ENCODE data around the gene ECPAS. TPM values are rescaled to one million over a fixed set of nuclear protein-coding genes. Genes with fewer than 3 reads are reported as not detected.
"Not testable (repeated sequence)": the region's sequence is repeated elsewhere in the genome, so short reads cannot be mapped to it uniquely, and the experiment has no call there.

Gene ECPAS
- total RNA-seq, 1 experiment from 2014 or later = 122 TPM

DNA sequence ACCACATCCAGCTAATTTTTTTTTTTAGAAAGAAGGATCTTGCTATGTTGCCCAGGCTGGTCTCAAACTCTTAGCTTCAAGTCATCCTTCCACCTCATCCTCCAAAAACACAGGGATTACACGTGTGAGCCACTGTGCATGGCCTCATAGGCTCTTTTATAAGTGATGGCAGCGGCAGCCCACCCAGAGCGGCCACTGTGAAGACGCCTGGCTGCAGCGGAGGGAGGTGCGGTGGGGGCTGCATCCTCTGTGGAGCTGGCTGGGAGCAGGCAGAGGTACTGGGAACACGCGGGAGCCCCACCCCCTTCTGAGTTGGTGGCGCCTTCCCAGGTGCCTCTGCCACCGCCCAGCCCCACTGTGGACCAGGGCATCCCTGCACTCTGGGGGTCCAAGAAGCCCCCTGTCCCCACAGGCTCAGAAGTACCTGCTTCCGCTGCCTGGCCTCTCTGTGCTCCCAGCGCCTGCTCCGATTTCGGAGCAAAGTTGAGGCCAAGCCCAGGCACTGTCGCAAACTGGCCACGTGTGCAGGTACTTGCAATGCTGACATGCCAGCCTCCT lies 16.9 kb upstream of the ECPAS start:
- Mint-ChIP-seq H3K36me3 (no peaks in the 10 kb centered on the region), H3K4me3 (no peak overlapping the region), H3K9me3 (no peaks in the 10 kb centered on the region), H3K4me1 (no peaks in the 10 kb centered on the region), H3K27me3 (ENCODE audit: low read depth) (no peaks in the 10 kb centered on the region), H3K27ac (no peak overlapping the region)
- CTCF ChIA-PET = no interaction called here
- POLR2A ChIA-PET = interaction anchor here (0.6 kb wide), 1 partner anchor 33 kb away, joined by 3 read pairs; no protein-coding TSS in a partner anchor
- DNase-seq (ENCODE audit: low spot score) = no peak
- TF ChIP-seq AR (CRISPR knock-in tag; IDR thresholded peaks at IDR 0.05) (no peak), TCF7 (CRISPR knock-in tag; IDR thresholded peaks at IDR 0.05; ENCODE audit: low read depth) (no peak), JUN (CRISPR knock-in tag; IDR thresholded peaks at IDR 0.05) (no peak), TEAD1 (CRISPR knock-in tag; IDR thresholded peaks at IDR 0.05) (no peak), SP1 (CRISPR knock-in tag; conservative IDR thresholded peaks at IDR 0.05) (no peak), ZNF317 (CRISPR knock-in tag; IDR thresholded peaks at IDR 0.05; ENCODE audit: borderline replicate concordance, low read depth) (no peak), MXD4 (CRISPR knock-in tag; IDR thresholded peaks at IDR 0.05; ENCODE audit: borderline replicate concordance) (no peak), ETV6 (CRISPR knock-in tag; IDR thresholded peaks at IDR 0.05) (no peak), OVOL2 (CRISPR knock-in tag; IDR thresholded peaks at IDR 0.05; ENCODE audit: borderline replicate concordance) (no peak), NFATC4 (CRISPR knock-in tag; IDR thresholded peaks at IDR 0.05) (no peak)
- peak; percentile 41 for ATAC-seq

- H3K4me3 Mint-ChIP-seq; H3K36me3 Mint-ChIP-seq; H3K9me3 Mint-ChIP-seq; CTCF ChIA-PET; POLR2A ChIA-PET; DNase-seq (ENCODE audit: low spot score); H3K27ac Mint-ChIP-seq; H3K27me3 Mint-ChIP-seq (ENCODE audit: low read depth); ATAC-seq; H3K4me1 Mint-ChIP-seq: not testable (repeated sequence)
Measured at GRCh38 chr9:111497196-111497595, 13.0 kb upstream of the ECPAS start.

DNA sequence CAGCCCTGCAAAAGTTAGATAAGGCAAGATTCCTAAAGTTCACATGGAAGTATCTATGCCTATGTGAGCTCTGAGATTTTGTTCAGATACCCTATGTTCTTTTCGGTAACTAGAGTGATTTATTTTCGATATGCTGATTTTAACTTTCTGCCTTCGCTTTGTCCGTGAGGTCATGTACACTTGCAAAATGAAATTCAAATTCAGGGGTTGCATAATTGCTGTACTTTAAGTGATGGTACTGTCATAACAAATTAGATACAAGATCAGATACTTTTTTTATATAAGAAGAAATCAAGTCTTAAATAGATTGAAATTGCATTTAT lies 350 bp upstream of the ECPAS start:
- Mint-ChIP-seq H3K36me3 (no peaks in the 10 kb centered on the region), H3K4me3 (peak overlapping the region; percentile 85), H3K4me1 (peaks cover 29% of the 10 kb centered on the region), H3K9me3 (0 out of 2 replicates have a peak, but pooled peaks cover 3% of the 10 kb centered on the region), H3K27ac (peak overlapping the region; percentile 96), H3K27me3 (ENCODE audit: low read depth) (no peaks in the 10 kb centered on the region)
- ChIA-PET POLR2A (no interaction called here), CTCF (no interaction called here)
- no peak for TF ChIP-seq SMAD3 (CRISPR knock-in tag; IDR thresholded peaks at IDR 0.05; ENCODE audit: borderline replicate concordance)
- peak; percentile 56 for TF ChIP-seq HMGXB4 (CRISPR knock-in tag; IDR thresholded peaks at IDR 0.05)
- DNase-seq (ENCODE audit: low spot score) (no peak), ATAC-seq (no peak)

- no peak overlapping the region for H3K27ac Mint-ChIP-seq
- H3K9me3 Mint-ChIP-seq = 0 out of 2 replicates have a peak, but pooled peaks cover 3% of the 10 kb centered on the region
- no peaks in the 10 kb centered on the region for H3K27me3 Mint-ChIP-seq (ENCODE audit: low read depth)
- H3K36me3 Mint-ChIP-seq = no peaks in the 10 kb centered on the region
- ChIA-PET CTCF (interaction anchor here (0.6 kb wide), 1 partner anchor 131 kb away, joined by 4 read pairs; no protein-coding TSS in a partner anchor), POLR2A (interaction anchor here (1.0 to 1.5 kb wide), 3 partner anchors 33 to 46 kb away, joined by 3 to 7 read pairs (median 3); partner anchors contain the start of gene ZNF483)
- TF ChIP-seq PRRX2 (CRISPR knock-in tag; IDR thresholded peaks at IDR 0.05) (no peak), GRHL2 (CRISPR knock-in tag; IDR thresholded peaks at IDR 0.05; ENCODE audit: insufficient replicate concordance, severe bottlenecking) (no peak), KAT7 (CRISPR knock-in tag; IDR thresholded peaks at IDR 0.05; ENCODE audit: borderline replicate concordance) (peak; percentile 10; the same call in 1 of the 2 replicates), ZNF121 (CRISPR knock-in tag; IDR thresholded peaks at IDR 0.05) (no peak), CREM (CRISPR knock-in tag; IDR thresholded peaks at IDR 0.05) (0 out of 2 replicates have a peak, but pooled peaks have one; percentile 0), MLX (CRISPR knock-in tag; IDR thresholded peaks at IDR 0.05) (no peak), NFE2L1 (CRISPR knock-in tag; IDR thresholded peaks at IDR 0.05) (no peak), NFATC4 (CRISPR knock-in tag; IDR thresholded peaks at IDR 0.05) (no peak), FOXP1 (CRISPR knock-in tag; IDR thresholded peaks at IDR 0.05; ENCODE audit: borderline replicate concordance) (0 out of 2 replicates have a peak, but pooled peaks have one; percentile 8), E2F5 (CRISPR knock-in tag; IDR thresholded peaks at IDR 0.05) (peak; percentile 11; the same call in 1 of the 2 replicates)
- ATAC-seq = peak; percentile 8
- H3K4me3 Mint-ChIP-seq = no peak overlapping the region
- no peak for DNase-seq (ENCODE audit: low spot score)
- peaks cover 34% of the 10 kb centered on the region for H3K4me1 Mint-ChIP-seq
Measured at GRCh38 chr9:111483439-111483857, 735 bp downstream of the ECPAS start.

Data from WTC11 (cell line).